NOMO-1 treated with DMSO at 0.1 percent for 48 hours (cell line): ENCODE results near the gene TANC1.
"Not testable (repeated sequence)": the region's sequence is repeated elsewhere in the genome, so short reads cannot be mapped to it uniquely, and the experiment has no call there.

Source experiments
- DNase-seq: peaks from one replicate; lab custom pipeline; 2025; ENCODE audit not compliant: unreplicated experiment; lab: John Stamatoyannopoulos, UW

Gene TANC1

DNA sequence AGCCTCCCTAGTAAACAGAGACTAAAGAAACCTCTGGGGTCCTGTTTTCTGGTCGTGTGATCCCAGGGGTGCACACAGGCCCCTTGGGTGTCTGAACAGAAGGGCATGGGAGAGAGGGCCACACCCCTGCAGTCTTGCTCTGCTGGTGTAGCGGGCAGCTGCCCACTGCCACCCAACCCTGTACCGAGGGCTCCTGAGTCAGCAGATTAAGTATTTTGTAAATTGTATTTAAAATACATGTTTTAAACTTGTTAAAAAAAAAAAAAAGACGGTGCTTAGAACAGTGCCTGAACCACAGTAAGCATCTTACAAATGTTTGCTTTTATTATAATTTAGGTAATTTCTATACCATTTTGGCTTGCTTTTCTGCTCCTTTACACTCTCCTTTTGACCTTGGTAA lies 113.7 kb downstream of the TANC1 start:
- no peak for DNase-seq

GRCh38 chr2:159084384-159085370 lies 116.2 kb downstream of the TANC1 start:
- DNase-seq = no peak

DNA sequence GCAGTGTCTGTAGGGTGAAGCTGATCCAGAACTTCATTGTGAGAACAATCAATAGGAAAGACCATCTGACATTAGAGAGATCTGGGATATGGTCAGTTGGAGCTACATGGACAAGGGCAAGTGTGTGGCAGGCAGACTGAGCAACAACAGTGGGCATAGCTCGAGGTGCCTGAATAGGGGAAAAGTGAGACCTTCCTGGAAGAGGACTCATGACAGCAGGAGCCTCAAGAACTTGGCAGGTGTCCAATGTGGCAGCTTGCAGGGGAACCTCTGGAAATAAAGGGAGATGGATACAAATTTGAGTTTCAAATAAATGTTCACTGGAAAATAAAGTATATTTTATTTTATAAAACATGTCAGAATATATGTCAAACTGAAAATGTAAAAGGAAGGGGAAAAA lies 117.9 kb downstream of the TANC1 start:
- DNase-seq = no peak

DNA sequence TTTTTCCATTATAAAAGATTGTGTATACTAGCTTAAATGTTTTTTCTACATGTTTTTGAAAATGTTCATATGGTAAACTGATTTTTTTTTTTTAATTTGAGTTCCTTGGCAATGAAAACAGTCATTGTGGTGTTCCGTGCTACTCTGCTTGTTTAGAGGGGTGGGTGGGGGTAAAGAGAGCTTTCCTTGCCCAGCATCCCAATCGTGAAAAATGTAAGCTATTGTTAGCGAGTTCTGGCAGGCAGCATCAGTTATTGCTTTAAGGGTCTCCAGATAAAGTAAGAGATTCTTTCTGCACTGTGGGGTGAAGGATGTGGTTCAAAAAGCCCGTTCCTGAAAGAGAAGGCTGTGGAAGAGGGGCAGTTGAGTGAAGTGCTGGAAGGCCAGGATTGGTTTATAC lies 118.4 kb downstream of the TANC1 start:
- DNase-seq = no peak

DNA sequence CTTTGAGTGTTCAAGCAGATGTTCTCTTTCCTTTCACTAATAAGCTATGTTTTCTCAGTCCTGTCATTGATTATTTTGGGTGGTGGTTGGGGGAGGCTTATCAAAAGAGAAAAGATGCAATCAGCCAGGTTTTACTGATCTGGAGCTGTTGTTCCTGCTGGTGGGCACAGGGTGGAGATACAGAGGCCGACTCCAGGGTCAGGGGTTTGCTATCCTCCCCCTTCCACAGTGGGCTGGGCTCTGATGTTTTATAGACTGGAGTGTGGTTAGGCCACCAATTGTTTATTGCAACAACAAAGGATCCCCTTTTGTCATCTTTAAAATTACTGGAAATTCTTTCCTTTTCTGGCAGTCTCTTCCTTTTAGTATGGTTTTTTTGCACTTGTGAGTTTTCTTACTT lies 120.5 kb downstream of the TANC1 start:
- DNase-seq = peak; percentile 27

DNA sequence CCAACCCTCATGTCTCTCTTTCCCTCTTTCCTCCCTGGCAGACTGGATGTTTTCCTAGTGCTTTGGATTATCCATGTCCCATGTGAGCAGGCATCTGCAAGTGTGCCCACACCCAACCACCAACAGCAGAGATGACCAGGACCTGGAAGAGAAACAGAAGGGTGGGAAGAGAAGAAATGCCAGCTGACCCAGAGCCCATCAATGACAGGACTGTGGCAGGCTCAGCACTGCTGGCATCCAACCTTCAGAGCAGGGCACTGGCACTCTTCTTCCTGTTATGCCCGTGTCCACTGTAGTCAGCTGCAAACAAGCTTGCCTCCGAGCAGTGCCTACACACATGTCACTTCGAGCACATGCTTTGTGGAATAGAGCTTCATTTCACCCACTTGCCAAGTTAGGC lies 121.1 kb downstream of the TANC1 start:
- no peak for DNase-seq

- DNase-seq = peak; percentile 37
These were observed 122.2 kb downstream of the TANC1 start for GRCh38 chr2:159090514-159091201.

DNA sequence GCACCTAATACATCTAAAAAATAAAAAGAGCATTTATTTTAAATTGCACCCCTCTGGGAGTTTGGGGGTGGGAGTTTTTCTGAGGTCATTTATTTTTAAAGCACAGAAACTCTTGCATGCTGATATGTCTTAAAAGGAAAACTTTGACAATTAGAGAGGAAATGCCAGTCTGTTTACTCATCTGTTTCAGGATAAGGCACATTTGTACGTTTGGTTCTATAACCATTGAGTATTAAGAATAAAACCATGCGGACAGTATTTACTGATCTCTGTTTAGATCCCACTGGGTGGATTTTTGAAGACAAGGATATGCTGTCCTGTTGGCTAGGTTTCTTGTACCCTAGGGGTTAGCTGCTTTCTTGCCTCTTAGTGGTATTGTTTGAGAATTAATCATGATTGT lies 122.9 kb downstream of the TANC1 start:
- no peak for DNase-seq

GRCh38 chr2:159091976-159092375 lies 123.5 kb downstream of the TANC1 start:
- peak; percentile 79 for DNase-seq

GRCh38 chr2:159093497-159093896 lies 125.1 kb downstream of the TANC1 start:
- DNase-seq = no peak

- DNase-seq = no peak
These were observed 125.8 kb downstream of the TANC1 start for GRCh38 chr2:159094173-159094737.

- DNase-seq = no peak
These were observed 127.4 kb downstream of the TANC1 start for GRCh38 chr2:159095813-159096212.

DNA sequence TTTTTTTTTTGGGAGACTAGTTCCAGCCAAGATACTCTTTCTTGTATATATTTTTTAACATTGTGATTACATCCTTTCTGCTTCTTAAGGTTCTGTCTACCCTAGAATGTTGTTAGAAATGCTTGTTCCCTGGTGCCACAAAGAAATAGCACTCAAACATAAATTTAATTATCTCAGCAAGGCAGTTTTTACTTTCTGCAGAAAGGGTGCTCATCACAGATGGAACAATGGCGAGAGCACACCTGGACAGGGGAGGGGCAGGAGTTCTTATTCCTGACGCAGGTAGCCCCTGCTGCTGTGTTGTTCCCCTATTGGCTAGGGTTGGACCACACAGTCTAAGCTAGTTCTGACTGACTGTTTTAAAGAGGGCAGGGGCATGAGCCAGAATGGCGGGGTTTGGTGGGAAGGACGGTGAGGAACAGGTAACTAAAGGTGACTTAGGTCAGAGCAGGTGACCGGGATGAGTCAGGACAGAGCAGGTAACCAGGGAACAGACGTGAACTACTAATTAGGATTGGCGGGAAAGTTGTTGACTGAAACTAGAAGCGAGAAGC lies 127.9 kb downstream of the TANC1 start:
- not testable (repeated sequence) for DNase-seq

DNA sequence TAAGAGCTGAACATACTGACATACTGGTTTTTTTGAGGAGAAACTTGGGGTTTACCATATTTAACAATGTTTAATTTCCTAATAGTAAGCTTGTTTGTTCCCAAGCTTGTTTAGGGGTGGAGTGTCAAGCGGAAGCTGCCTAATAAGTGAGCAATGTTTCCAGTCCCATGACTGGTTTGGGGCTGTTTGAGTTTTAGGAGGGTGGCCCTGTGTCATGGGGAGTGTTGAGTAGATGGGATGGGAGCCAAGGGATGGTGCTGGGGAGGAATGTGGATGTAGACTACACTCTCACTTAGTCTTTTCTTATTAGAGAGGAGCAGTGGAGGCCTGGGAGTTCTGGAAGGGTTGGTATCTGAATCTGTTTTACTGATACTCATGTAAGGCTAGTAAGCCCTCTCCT lies 128.5 kb downstream of the TANC1 start:
- DNase-seq = no peak

GRCh38 chr2:159098361-159098760 lies 129.9 kb downstream of the TANC1 start:
- no peak for DNase-seq

GRCh38 chr2:159098921-159099411 lies 130.5 kb downstream of the TANC1 start:
- DNase-seq = no peak

GRCh38 chr2:159101755-159102489 lies 133.5 kb downstream of the TANC1 start:
- DNase-seq = peak; percentile 24

- DNase-seq = no peak
These were observed 135.0 kb downstream of the TANC1 start for GRCh38 chr2:159103411-159103810.

DNA sequence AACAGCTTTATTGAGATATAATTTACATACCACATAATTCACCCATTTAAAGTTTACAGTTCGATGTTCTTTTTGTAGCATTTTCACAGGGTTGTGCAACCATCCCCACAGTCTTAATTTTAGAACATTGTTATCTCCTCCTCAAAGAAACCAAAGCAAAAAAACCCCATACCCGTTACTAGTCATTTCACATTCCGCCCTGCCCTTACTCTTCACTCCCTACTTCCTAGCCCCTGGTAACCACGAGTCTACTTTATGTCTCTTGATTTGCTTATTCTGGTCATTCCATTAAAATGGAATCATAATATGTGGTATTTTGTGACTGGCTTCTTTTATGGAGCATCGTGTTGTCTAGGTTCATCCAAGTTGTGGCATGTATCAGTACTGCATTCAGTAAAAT lies 137.7 kb downstream of the TANC1 start:
- DNase-seq = no peak

GRCh38 chr2:159108181-159108893 lies 139.9 kb downstream of the TANC1 start:
- DNase-seq = no peak
